ENCODE measurements around the gene EPS15. TPM values are rescaled to one million over a fixed set of nuclear protein-coding genes. Genes with fewer than 3 reads are reported as not detected.

Gene EPS15
- polyA plus RNA-seq, 1 donor (not counting 4 experiments of a cell fraction or from before 2014, with no cell fraction given), result 33.2 TPM

GRCh38 chr1:51442616-51443015 is 76.5 kb downstream of the EPS15 start:
- Histone ChIP-seq H3K9me3 (ENCODE audit: control insufficient read depth, low read depth, low read length) (no peaks in the 10 kb centered on the region), H3K9ac (ENCODE audit: control insufficient read depth, extremely low read depth, insufficient read depth, low read length) (no peak overlapping the region), H3K36me3 (ENCODE audit: control insufficient read depth in 2 of 2, extremely low read depth in 1 of 2, insufficient read depth in 2 of 2, low read length in 2 of 2) (peaks cover 2 to 6% of the 10 kb centered on the region in 2 experiments), H3K79me2 (ENCODE audit: control insufficient read depth, insufficient read depth, low read length) (no peaks in the 10 kb centered on the region), H2AFZ (ENCODE audit: control insufficient read depth, low read length) (no peak overlapping the region), H3K9me1 (ENCODE audit: control insufficient read depth, extremely low read depth, insufficient read depth, low read length) (no peaks in the 10 kb centered on the region), H3K4me1 (ENCODE audit: control insufficient read depth, extremely low read depth, insufficient read depth, low read length) (no peaks in the 10 kb centered on the region), H3K27me3 (ENCODE audit: control insufficient read depth, extremely low read depth, insufficient read depth, low read length) (no peaks in the 10 kb centered on the region), H3K4me3 (ENCODE audit: control insufficient read depth in 2 of 3, extremely low read depth in 1 of 3, insufficient read depth in 2 of 3, low read depth in 1 of 3, low read length in 3 of 3) (no peak overlapping the region), H3K27ac (ENCODE audit: control insufficient read depth, insufficient read depth, low read length) (no peak overlapping the region), H3K4me2 (ENCODE audit: control insufficient read depth, extremely low read depth, insufficient read depth, low read depth, low read length) (no peak overlapping the region), H4K20me1 (ENCODE audit: control insufficient read depth, extremely low read depth, insufficient read depth, low read length) (no peaks in the 10 kb centered on the region)
- dilution Hi-C loops (cut with MboI; ENCODE audit: extremely low pct_ligation_motif_present, low sequenced_read_pairs), result no loop called here
- FAIRE-seq (no peak), DNase-seq (ENCODE audit: low read depth, low spot score) (no peak)
- TF ChIP-seq EZH2 (IDR thresholded peaks at IDR 0.05; ENCODE audit: low read length), result no peak
- no peak for TF ChIP-seq CTCF (optimal IDR thresholded peaks at IDR 0.05 in 1 of 3, IDR thresholded peaks at IDR 0.05 in 1 of 3, conservative IDR thresholded peaks at IDR 0.05 in 1 of 3; ENCODE audit: extremely low read depth in 1 of 3, insufficient read depth in 2 of 3, low read length in 3 of 3)

- no peak overlapping the region for H3K27ac ChIP-seq (ENCODE audit: control insufficient read depth, insufficient read depth, low read length)
- no peaks in the 10 kb centered on the region for H3K9me1 ChIP-seq (ENCODE audit: control insufficient read depth, extremely low read depth, insufficient read depth, low read length)
- no peaks in the 10 kb centered on the region for H4K20me1 ChIP-seq (ENCODE audit: control insufficient read depth, extremely low read depth, insufficient read depth, low read length)
- FAIRE-seq (no peak), DNase-seq (ENCODE audit: low read depth, low spot score) (no peak)
- H3K27me3 ChIP-seq (ENCODE audit: control insufficient read depth, extremely low read depth, insufficient read depth, low read length), result no peaks in the 10 kb centered on the region
- dilution Hi-C loops (cut with MboI; ENCODE audit: extremely low pct_ligation_motif_present, low sequenced_read_pairs), result no loop called here
- H3K4me2 ChIP-seq (ENCODE audit: control insufficient read depth, extremely low read depth, insufficient read depth, low read depth, low read length), result no peak overlapping the region
- H3K9ac ChIP-seq (ENCODE audit: control insufficient read depth, extremely low read depth, insufficient read depth, low read length), result no peak overlapping the region
- H2AFZ ChIP-seq (ENCODE audit: control insufficient read depth, low read length), result no peak overlapping the region
- H3K4me1 ChIP-seq (ENCODE audit: control insufficient read depth, extremely low read depth, insufficient read depth, low read length), result no peaks in the 10 kb centered on the region
- no peaks in the 10 kb centered on the region for H3K79me2 ChIP-seq (ENCODE audit: control insufficient read depth, insufficient read depth, low read length)
- TF ChIP-seq EZH2 (IDR thresholded peaks at IDR 0.05; ENCODE audit: low read length) (no peak), CTCF (optimal IDR thresholded peaks at IDR 0.05 in 1 of 3, IDR thresholded peaks at IDR 0.05 in 1 of 3, conservative IDR thresholded peaks at IDR 0.05 in 1 of 3; ENCODE audit: extremely low read depth in 1 of 3, insufficient read depth in 2 of 3, low read length in 3 of 3) (no peak)
- no peaks in the 10 kb centered on the region for H3K9me3 ChIP-seq (ENCODE audit: control insufficient read depth, low read depth, low read length)
- no peak overlapping the region for H3K4me3 ChIP-seq (ENCODE audit: control insufficient read depth in 2 of 3, extremely low read depth in 1 of 3, insufficient read depth in 2 of 3, low read depth in 1 of 3, low read length in 3 of 3)
- peaks cover 2 to 6% of the 10 kb centered on the region in 2 experiments for H3K36me3 ChIP-seq (ENCODE audit: control insufficient read depth in 2 of 2, extremely low read depth in 1 of 2, insufficient read depth in 2 of 2, low read length in 2 of 2)
Measured at GRCh38 chr1:51442198-51442597, 76.9 kb downstream of the EPS15 start.

Measured in keratinocyte (primary cell).